HL-60 (cell line): Measurements from ENCODE around the gene TMEM243.

Experiments used
- DNase-seq, 2 experiments: peaks; one replicate each; pipeline ENCODE4 v3.0.0-alpha.2; 2010 to 2020; ENCODE audit warnings: low read depth in 1 of 2, low spot score in 1 of 2
- H3K27ac ChIP-seq: fragments of 250-450 bp; sonication (Bioruptor Pico); replicated peaks from 2 replicates; pipeline ENCODE4 v1.5.1; 2020; ENCODE audit warnings: mild to moderate bottlenecking, moderate library complexity
- H3K27me3 ChIP-seq: fragments of 250-450 bp; sonication (Bioruptor Pico); 2 replicates; pipeline ENCODE4 v1.5.1; 2021; ENCODE audit warnings: mild to moderate bottlenecking, moderate library complexity; ENCODE audit not compliant: insufficient read depth, poor library complexity, severe bottlenecking
- H3K4me3 ChIP-seq: replicated peaks from 2 replicates; pipeline ENCODE4 v1.5.1; 2011; ENCODE audit warnings: mild to moderate bottlenecking, control low read depth, low read length; ENCODE audit not compliant: insufficient read depth
- GABPA ChIP-seq: IDR thresholded peaks from 2 replicates; pipeline ENCODE4 v1.6.1; 2012; ENCODE audit warnings: low read depth
- POLR2AphosphoS5 ChIP-seq: IDR thresholded peaks from 2 replicates; pipeline ENCODE4 v1.6.1; 2012; ENCODE audit warnings: low read depth
- SPI1 ChIP-seq: IDR thresholded peaks from 2 replicates; pipeline ENCODE4 v1.6.1; 2012; ENCODE audit warnings: low read depth, mild to moderate bottlenecking, borderline replicate concordance
- TF ChIP-seq, protein P1 (sequence below): IDR thresholded peaks from 2 replicates; pipeline ENCODE4 v1.6.1; 2012; ENCODE audit warnings: low read depth; ENCODE audit not compliant: insufficient replicate concordance
- TF ChIP-seq, protein P2 (sequence below): IDR thresholded peaks from one replicate; pipeline ENCODE4 v1.5.1; 2011; ENCODE audit warnings: low read length, control low read depth, inconsistent platforms; ENCODE audit not compliant: insufficient read depth

The TMEM243 gene

DNA sequence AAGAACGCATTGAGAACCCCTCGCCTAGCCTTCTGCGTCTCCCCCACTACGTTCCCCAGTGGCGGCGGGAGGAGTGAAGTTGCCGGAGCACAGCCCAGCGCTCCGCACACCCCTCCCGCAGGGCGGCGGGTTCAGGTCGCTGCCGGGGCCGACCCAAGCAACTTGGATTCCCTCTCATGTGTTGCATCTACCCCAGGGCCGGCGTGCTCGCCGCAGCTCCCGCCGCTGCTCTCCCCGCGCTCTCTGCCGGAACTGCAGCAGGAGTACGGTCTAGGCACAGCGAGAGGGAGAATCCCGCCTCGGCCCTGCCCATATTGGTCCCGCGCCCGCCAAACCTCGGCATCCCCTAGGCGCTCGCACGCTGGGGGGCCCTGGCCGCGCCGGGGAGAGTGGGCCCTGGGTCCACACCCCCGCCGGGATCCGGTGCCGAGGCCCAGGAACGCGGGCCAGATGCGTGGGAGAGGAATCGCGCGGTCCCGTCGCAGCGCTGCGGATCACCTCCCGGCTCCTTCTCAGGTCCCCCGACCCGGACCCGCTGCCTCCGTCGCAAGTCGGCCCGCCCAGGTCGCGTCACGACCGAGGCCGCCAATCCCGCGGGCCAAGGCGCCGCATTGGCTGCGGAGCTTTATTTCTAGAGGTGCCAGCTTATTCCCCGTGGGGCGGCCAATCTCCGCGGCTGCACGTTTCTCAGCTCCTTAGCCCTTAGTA is 648 bp upstream of the TMEM243 start:
- peak; percentile 27 to 67 for DNase-seq
- TF ChIP-seq SPI1: no peak
- TF ChIP-seq, protein P1, sequence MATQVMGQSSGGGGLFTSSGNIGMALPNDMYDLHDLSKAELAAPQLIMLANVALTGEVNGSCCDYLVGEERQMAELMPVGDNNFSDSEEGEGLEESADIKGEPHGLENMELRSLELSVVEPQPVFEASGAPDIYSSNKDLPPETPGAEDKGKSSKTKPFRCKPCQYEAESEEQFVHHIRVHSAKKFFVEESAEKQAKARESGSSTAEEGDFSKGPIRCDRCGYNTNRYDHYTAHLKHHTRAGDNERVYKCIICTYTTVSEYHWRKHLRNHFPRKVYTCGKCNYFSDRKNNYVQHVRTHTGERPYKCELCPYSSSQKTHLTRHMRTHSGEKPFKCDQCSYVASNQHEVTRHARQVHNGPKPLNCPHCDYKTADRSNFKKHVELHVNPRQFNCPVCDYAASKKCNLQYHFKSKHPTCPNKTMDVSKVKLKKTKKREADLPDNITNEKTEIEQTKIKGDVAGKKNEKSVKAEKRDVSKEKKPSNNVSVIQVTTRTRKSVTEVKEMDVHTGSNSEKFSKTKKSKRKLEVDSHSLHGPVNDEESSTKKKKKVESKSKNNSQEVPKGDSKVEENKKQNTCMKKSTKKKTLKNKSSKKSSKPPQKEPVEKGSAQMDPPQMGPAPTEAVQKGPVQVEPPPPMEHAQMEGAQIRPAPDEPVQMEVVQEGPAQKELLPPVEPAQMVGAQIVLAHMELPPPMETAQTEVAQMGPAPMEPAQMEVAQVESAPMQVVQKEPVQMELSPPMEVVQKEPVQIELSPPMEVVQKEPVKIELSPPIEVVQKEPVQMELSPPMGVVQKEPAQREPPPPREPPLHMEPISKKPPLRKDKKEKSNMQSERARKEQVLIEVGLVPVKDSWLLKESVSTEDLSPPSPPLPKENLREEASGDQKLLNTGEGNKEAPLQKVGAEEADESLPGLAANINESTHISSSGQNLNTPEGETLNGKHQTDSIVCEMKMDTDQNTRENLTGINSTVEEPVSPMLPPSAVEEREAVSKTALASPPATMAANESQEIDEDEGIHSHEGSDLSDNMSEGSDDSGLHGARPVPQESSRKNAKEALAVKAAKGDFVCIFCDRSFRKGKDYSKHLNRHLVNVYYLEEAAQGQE: no peak
- TF ChIP-seq, protein P2, sequence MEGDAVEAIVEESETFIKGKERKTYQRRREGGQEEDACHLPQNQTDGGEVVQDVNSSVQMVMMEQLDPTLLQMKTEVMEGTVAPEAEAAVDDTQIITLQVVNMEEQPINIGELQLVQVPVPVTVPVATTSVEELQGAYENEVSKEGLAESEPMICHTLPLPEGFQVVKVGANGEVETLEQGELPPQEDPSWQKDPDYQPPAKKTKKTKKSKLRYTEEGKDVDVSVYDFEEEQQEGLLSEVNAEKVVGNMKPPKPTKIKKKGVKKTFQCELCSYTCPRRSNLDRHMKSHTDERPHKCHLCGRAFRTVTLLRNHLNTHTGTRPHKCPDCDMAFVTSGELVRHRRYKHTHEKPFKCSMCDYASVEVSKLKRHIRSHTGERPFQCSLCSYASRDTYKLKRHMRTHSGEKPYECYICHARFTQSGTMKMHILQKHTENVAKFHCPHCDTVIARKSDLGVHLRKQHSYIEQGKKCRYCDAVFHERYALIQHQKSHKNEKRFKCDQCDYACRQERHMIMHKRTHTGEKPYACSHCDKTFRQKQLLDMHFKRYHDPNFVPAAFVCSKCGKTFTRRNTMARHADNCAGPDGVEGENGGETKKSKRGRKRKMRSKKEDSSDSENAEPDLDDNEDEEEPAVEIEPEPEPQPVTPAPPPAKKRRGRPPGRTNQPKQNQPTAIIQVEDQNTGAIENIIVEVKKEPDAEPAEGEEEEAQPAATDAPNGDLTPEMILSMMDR: no peak
- TF ChIP-seq GABPA: no peak
- TF ChIP-seq POLR2AphosphoS5: no peak
- H3K4me3 ChIP-seq: peak overlapping the region; percentile 70
- H3K27me3 ChIP-seq: peaks cover 16% of the 10 kb centered on the region
- peak overlapping the region; percentile 75 for H3K27ac ChIP-seq

DNA sequence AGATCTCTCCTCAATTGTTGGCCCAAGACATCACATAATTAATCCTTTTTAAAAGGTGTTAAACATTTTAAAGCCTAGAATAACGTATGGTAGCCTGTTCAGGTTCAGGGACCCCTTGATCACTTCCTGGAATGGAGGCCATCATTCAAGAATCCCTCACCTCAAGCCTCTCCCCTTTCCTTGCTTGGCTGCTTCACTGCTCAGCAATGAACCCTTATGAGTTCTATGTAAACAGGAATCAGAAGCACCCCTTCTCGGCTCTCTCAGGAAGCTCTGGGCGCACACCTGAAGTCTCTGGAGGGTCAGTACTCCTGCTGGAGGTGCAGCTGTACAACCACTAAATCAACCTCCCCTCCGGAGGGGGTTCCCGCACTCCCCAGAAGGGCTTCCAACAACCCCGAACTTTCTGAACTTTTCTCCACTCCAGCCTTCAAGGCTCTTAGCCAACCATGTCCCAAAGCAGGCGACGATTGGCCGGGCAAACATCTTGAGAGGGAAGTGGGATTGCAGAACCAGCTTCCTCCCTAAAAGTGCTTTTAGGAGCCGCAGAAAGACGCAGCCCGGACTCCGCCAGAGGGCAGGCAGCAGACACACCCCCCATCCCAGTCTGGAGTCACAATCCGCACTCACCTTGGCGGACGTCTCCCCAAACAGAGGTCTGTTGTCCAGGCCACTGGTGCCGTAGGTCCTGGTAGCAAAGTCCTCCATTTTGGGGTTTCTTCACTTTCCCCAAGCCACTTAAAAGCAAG is 562 bp downstream of the TMEM243 start:
- peak; percentile 57 to 88 for DNase-seq
- H3K4me3 ChIP-seq: peak overlapping the region; percentile 70
- peaks cover 16% of the 10 kb centered on the region for H3K27me3 ChIP-seq
- peak overlapping the region; percentile 75 for H3K27ac ChIP-seq
- TF ChIP-seq, protein P1: no peak
- peak; percentile 91 for TF ChIP-seq SPI1

DNA sequence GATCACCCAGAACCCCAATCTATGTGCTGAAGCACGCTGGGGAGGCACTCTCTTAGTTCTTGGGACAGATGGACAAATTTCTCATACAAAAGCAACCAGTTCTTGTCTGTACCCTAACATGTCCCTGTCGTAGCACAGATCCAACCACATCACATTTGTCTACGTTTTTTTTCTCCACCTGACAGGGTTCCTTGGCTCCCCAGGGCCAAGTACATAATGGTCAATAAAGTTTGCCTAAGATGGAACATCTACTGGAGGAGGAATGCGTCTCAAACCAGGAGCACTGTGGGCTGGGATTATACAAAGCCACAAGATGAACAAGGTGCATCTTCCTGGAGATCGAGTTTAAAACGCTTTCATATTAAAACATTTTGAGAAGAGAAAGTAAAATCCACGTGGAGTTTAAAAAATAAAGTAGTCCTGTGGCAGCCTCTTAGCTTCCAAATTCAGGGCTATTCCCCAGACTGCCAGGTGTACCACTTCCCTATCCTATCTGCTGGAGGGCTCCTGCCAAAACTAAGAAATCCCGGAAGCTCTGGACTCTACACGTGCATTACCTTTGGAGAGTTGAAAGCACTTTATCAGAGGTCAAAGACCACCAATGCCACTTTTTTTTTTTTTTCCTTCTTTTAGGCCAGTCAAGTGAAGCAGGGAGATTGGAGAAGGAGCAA is 1.4 kb downstream of the TMEM243 start:
- TF ChIP-seq GABPA (no peak), SPI1 (no peak), POLR2AphosphoS5 (no peak)
- TF ChIP-seq, protein P2: no peak
- TF ChIP-seq, protein P1: no peak
- no peak overlapping the region for H3K4me3 ChIP-seq
- DNase-seq: no peak
- peaks cover 16% of the 10 kb centered on the region for H3K27me3 ChIP-seq
- H3K27ac ChIP-seq: no peak overlapping the region
